ENCODE data around the gene RNASEL.
A peak's percentile ranks its signal among the peaks of the same experiment; 100 is the strongest.

Gene RNASEL

DNA sequence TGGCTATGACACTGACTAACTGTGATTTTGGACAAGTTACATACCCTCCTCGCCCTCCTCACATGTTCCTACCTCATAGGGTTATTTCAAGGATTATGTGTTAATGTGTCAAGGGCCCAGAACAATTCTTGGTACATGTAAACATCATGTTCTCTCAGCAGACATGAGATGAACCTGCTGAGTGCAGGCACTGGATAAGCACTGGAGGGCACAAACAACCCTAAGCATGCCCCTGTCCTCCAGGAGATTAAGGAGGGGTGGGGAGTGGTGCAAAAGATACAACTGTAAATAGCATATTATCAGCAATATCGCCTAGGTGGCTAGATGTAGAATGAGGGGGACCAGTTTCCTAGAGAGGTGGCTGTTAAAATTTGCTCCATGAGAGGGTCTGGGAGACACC lies 32.9 kb upstream of the RNASEL start:
- DNase-seq (ENCODE audit: low read depth): no peak

DNA sequence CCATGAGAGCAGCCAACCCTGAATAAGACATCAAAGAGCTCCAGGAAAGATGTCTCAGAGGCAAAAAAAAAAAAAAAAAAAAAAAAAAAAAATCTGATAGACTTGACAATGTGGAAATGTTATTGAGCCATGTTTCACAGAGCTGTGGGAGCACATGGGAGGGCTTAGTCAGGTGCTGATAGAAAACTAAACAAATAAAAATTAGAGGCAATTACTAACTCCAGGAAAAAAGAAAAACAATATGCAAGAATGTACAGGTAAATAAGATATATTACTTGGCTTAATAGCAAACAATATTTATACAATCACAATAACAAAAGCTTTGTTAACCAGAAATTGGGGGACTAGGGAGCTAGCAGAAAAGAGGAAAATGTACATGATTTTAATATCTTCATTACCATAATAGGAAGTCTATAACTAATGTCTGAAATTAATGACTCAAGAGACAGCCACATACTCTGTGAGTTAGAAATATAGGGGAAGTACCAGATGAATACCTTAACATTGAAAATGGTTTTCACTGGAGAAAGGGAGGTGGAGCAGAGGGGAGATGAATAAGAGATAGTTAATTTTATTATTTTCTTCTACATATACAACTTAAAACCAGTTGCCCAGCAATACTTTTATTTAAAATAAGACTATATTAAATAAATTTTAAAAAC lies 32.0 kb upstream of the RNASEL start:
- no peak for DNase-seq (ENCODE audit: low read depth)

DNA sequence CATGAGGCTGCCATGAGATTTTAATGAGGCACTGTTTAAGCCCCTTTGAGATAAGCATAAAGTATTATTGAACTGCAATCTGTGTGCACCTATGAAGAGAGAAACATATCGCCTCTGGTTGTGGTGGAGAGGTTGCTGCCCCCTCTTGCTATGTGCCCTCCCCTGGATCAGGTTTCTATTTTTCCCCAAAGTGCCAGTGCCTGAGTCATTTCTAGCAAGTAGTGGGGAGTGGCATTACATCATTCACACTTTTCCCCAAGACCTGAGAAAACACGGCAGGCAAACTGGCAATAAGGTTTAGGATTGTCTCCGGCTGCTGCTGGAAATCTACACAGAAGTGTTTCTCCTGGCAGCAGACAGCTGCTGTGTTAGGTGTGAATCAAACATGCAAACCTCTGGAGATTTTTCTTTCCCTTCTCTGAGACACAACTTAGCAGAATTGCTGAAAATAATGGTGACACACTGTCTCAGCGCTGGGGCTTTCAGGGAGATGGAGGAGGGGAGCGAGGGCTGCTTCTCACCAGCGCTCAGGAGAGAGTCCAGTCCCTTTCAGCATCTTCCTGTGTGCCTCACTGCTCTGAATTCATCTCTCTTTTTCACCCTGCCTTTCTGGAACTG lies 28.8 kb upstream of the RNASEL start:
- no peak for DNase-seq (ENCODE audit: low read depth)

DNA sequence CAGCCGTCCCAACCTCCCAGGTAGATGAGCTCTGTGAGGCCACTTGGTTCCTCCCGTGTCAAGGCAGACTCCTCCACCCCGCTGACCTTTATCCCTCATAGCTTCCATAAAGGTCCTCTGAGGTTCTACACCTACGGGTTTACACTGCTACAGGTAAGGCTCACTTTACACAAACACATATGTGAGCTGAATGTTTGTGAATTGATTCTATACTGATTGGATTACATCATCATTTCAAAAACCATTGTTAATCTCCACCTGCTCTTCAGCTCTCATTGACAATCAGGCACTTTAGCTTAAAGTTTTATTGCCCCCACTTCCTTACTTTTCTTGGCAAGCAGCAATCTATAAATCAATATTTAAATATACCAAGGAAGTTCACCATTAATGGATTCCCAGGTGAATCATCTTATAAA lies 28.0 kb upstream of the RNASEL start:
- DNase-seq (ENCODE audit: low read depth): no peak

DNA sequence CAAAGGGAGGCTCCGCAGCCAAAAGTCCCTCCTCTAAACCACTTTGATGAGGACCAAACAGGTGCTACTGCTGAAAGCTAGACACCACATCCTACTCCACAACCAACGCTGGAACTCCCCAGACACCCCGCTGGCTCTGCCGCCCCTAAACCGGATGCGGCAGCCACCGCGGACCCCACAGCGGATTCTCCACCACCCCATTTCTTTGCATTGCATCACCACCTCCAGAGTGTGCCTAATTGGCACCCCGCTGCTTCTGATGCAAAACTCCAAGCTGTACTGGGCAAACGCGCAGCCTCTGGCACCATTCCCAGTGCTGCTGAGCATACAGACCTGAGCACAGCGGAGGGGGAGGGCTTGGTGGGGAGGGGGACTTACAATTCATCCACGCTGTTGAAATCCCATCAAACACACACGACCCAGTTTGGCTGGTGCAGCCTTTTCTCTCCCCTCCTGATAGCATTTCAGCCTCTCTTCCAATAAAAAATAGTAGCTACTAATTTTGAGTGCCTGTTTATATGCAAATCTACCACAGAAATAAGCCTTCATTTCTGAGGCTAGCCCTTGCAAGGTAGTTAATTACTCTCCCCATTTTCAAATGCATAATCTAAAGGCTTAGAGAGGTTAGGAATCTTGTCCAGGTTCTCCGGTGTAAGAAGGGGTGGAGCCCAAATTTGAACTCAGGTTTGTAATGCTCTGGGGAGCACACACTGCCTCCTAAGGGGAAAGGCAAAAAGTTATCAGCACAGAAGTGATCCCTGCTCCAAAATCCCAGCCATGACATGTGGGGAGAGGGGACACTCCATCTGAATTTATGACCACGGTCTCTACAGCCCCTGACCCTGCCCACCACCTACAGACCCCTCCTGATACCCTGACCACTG lies 27.3 kb upstream of the RNASEL start:
- DNase-seq (ENCODE audit: low read depth): peak; percentile 88

DNA sequence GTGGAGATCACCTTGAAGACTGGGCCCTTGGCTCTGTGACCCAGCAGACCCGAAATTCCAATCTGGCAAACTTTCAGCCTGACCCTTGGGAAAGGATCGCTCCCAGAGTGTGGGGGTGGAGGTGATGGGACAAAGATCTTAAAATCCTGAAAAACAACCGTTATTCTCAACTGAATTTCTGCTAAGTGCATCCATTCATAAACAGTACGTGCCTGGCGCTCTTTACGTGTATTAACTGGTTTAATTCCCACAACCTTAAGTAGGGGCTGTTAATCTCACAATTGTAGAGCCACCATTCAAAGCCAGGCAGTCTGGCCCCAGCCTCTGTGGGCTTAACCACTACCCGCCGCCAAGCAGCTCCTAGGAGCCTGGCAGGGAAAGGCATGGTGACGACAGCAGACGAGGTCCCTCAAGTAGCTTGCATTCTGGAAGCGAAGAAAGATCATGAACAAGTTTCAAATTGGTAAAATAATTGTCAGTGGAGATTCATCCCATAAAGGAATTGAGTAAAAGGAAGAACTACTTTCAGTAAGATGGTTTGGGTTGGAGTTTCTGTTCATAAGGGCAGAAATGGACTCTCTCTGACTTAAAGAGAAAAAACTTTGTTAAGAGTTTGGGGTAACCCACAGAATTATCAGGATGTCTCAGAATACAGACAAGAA lies 26.5 kb upstream of the RNASEL start:
- DNase-seq (ENCODE audit: low read depth): peak; percentile 43

DNA sequence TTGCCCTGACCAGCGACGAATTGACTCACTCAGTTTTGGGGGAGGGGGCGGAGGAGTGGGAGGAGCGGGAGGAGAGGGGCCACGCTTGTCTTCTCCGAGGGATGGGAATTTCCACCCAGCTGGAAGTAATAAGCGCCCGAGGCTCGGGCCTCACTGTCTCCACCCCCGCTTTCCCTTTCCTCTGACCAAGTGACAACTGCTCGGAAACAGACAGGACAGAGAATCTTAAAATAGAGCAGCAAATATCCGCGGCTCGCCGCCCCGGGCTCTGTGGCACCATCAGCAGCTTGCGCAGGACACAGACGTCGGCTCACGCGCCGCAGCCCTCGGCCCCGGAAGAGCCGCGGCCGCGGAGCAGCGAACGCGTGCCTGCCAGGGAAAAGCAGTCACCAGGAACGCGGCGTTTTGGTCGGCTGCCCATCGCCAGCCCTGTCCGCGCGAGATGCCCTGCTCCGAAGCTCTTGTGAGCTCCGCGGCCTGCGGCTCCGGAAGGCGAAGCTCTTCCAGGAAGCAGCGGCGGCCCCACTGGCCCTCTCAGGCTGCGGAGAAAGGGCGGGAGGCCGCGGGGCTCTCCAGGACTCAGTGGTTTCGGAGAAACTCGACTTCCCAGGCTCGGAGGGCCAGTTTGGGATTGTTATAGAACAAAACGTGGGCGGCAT lies 25.9 kb upstream of the RNASEL start:
- peak; percentile 35 for DNase-seq (ENCODE audit: low read depth)

DNA sequence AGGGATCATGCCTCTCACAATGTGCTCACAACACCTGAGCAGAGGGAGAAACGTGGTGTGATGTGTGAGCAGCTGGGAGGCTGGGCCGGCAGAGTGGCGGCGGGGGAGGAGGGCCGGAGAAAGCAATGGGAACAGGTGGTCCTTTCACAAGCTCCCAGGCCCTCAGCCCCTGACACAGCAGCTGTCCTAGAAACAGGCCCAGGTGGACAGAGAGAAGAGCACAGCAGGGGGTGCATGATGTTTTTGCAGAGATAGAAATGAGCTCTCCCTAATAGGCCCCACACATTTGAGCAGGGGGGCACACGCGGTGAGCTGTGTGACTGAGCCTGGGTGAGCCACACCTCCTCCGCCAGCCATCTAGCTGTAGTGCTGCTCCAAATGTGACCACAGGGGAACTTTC lies 22.7 kb upstream of the RNASEL start:
- no peak for DNase-seq (ENCODE audit: low read depth)

DNA sequence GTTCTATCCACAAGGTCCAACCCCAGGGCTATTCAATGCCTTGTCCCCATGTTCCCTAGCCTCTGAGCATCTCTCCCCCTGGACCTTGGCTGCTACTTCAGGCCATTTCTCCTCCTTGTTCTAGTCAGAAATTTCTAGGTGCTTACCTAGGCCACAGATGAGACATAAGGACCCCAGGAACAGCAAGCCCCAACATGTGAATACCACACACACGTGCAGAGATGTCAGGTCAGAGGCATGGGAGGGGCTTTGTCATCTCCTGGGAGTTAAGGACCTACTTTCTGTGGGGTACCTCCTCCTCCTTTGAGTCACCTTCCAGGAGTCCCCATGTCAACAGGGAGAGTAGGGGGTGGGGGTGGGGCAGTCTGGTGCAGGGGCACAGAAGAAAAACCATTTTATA lies 22.3 kb upstream of the RNASEL start:
- no peak for DNase-seq (ENCODE audit: low read depth)

DNA sequence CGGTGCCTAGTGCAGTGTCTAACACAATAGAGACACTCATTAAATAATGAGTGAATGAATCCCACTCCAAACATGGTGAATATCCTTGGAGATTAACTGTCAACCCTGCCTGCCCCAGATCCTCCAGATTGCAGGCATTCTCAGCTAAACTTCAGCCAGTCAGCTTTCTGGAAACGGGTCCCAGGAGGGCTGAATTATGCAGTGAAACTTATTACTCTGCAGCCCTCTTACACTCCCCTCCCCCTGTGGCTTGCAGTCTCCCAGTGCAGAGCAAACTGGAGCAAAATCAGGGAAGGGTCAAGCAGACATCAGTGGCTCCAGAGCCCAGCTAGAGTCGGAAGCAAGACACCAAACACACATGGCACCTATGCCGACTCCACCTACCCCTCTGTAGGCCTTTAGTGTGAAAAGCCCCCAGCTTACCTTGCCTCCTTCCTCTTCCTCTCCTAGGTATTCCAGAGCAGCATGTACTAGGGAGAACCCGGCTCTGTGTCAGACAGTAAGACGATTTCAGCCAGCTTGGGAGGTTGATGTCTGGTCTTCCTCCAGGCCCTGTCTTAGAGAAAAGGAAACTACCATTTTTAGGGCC lies 21.6 kb upstream of the RNASEL start:
- DNase-seq (ENCODE audit: low read depth): no peak

DNA sequence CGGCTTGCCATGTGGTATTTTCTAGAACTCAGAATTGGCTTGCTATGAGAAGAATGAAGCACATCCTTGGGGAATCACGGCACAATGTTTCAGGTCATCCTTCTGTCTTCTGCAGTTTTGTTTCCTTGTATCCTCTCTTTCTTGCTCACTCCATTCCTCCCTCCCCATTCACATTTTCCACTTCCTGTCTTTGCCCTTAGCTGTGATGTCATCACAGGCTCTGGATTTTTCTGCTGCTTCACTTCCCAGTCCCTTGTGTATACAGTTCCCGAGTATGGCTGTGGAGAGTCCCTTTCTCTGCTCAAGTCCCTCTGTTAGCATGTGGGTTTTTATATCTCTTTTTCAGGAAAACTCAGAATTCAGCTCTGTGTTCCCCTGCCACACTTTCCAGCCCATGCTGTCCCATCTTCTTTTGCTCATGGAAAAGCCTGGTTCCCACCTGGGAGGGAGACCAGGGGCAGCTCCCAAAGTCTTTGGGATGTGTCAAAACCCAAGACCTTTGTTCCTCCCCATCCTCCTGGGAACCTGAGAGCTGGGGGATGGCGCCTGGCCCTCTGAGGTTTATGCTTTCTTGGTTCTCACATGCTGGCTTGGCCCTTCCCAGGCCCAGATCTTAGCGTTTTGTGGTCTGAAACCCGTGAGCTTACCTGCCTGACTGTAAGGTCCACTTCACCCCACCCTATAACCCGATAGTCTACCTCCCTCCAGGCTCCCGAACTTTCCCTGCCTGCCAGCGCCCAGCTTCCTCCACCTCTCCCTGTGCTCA lies 20.0 kb upstream of the RNASEL start:
- DNase-seq (ENCODE audit: low read depth): no peak

DNA sequence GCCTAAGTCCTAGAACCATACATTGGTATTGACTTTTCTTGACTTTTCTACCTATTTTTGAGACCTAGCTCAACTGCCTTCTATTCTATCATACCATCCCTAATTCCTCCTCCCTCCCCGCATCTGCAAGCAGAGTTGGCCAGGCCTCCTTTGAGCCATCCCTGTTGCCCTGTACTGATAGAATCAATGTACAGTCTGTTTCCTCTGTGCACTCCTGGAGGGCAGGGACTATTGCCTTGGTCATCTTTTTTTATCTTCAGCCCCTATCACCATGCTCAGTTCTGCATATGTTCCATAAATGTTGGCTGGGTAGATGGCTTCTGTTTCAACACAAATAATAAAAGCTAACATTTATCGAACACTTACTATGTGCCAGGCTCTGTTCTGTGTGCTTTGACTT lies 19.2 kb upstream of the RNASEL start:
- DNase-seq (ENCODE audit: low read depth): no peak

DNA sequence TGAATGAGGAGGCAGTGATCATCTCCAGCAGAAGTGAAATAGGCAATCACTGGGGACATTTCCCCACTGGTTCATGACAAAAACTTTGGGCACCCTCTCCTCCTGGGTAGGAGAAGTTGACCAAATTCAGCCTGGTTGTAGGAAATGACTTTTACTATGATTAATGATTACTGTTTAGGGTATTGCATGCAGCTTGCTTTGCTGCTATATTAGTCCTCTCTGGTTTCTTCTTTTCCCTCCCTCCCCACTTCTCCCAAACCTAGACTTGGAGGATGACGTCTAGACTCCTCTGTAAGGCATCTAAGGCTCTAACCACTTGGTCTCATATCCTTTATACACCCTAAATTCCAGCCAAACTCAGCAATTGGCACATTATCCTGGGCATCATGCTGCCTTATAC lies 18.5 kb upstream of the RNASEL start:
- no peak for DNase-seq (ENCODE audit: low read depth)

DNA sequence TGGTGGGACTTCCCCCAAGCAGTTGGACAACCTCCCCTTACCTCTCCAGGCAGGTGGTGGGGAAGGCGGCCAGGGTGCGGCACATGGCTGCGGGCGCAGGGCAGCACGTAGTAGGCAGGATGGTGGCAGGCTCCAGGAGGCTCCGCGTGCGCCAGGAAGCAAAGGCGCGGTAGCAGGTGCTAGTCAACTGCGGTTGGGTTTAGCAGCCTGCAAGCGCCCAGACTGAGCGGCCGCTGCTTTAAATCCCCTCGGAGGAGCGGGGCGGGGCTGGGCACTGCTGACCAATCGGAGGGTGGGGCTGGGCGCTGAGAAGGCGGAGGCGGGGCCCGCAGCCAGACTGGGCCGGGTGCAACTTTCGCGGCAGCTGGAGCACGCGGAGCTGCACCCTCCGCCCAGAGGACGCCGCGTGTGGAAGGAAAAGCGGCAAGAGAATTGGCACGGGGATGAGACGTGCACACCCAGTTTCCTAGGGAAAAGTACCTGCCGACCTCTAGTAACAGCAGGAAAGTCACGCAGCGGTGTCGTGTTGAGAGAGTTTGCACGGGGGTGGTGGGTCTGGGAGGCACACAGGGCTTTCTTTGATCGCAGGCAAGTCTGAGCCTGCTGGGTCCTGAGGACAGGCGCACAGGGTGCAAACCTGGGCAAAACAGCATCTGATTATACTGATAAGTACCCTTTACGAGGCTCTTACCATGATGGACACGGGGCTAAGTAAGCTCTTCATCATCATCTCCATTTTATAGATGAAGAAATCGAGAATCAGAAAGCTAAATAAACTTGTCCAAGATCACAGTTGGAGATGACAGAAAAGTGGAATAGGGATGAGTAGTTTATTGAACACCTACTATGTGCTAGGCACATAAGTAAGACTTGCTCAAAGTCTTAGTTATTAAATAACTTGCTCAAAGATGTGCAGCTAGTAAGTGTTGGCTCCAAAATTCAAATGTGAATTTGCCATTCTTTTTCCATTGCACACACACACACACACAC lies 15.4 kb upstream of the RNASEL start, which contains the start of gene RGS16:
Gene RGS16, minus strand, starts transcription at position 215 of the 990 bp plus-strand sequence. Its CDS starts 130 bp downstream, at position 85.
- peak; percentile 82 for DNase-seq (ENCODE audit: low read depth)

DNA sequence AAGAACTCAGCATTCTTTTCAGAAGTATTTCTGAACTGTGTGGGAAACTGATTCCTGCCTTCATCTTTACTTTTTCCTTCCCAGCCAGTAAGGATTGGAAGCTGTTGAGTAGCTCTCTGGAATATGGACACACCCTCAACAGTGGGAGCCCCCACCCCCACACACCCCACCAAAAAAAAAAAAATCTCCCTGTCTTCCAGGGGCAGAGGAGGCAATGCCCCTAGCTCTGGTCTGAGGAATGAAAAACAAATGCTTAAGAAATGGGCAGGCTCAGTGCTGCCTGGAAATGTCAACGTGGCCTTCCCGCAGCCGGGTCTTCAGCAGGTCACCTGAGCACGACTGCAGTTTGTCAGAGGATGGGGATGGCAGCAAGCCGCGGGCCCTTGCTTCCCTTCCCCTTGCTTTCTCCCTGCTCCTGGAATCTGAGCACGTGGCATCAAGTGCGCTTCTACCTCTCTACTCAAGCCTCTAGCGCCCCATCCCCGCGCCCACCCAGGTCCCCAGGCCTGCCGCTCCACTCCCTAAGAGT lies 14.7 kb upstream of the RNASEL start:
- DNase-seq (ENCODE audit: low read depth): no peak

DNA sequence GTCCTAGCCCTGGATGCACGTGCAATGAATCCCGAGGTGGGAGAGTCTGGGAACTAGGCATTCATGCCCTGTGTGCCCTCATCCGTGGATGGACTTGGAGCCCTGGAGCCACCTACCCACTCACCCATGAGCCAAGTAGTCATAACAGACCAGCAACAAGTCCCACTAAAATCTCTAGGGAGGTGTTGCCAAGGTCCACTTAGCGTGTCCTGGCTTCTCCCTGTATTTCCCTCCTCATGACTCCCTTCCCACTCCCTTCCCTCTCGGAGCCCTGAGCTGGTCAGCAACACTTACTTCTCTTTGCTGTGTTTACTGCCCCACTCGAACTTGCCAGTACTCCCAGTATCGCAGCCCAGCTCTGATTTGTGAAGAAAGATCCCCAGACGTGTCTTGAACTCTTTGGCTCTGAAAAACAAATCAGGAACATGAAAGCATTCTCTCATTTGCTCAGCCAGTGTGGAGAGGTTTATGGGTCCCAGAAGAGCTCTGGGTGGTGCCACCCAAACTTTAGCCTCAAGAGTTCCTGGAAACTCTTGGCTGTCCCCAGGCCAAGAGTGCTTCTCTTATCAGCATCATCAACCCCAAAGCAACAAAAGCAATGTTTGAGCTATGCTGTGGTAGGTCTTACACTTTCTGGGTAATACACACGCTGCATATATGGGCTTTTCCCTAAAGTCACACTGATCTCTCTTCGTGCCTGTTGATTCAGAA lies 14.0 kb upstream of the RNASEL start:
- DNase-seq (ENCODE audit: low read depth): peak; percentile 10

DNA sequence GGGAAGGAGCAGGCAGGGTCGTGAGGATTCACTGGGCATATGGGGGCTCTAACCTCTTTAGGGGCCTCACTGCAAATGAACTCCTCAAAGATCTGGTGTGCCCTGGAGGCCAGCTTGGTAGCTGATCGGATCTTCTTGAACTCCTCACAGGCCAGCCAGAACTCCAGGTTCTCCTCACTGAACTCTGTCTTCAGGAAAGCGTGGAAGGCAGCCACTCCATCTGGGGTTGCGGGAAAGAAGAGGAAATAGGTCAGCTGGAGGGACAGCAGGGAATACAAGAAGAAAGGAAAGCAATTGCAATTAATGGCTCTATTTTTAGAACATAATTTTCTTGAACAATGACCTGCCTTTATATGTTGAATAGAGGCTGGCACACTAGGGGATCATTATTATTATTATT lies 12.9 kb upstream of the RNASEL start:
- no peak for DNase-seq (ENCODE audit: low read depth)

DNA sequence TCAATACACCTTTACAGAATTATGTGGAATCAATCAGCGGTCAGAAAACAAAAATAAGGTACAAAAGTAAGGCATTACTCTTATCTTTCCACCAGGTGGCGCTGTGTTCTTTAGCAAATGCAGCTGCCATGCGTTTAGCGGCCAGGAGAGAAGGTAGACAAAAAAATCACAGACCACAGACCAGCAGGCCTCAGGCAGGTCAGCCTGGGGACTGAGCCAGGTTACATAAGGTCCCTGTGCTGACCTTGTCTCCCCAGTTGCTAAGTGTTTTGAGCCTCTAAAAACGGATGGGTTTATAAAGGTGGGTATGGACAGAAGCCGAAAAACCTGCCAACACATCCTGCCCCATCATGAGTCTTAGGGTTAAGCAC lies 12.3 kb upstream of the RNASEL start:
- peak; percentile 33 for DNase-seq (ENCODE audit: low read depth)
